ENCODE results near the gene ARL13B. TPM values are rescaled to one million over a fixed set of nuclear protein-coding genes. Genes with fewer than 3 reads are reported as not detected.

Gene ARL13B
- total RNA-seq, 1 experiment from 2014 or later = 9.3 TPM

GRCh38 chr3:93988283-93988682, 8.3 kb downstream of the ARL13B start:
- Mint-ChIP-seq H3K27ac (no peak overlapping the region), H3K4me1 (no peaks in the 10 kb centered on the region), H3K4me3 (no peak overlapping the region), H3K36me3 (no peaks in the 10 kb centered on the region), H3K27me3 (ENCODE audit: low read depth) (no peaks in the 10 kb centered on the region), H3K9me3 (no peaks in the 10 kb centered on the region)
- POLR2A ChIA-PET = no interaction called here
- DNase-seq (ENCODE audit: low spot score) = no peak
- CTCF ChIA-PET = interaction anchor here (0.7 kb wide), 1 partner anchor 13 kb away, joined by 3 read pairs; no protein-coding TSS in a partner anchor
- ATAC-seq = no peak
- TF ChIP-seq ZNF121 (CRISPR knock-in tag; IDR thresholded peaks at IDR 0.05) (no peak), TEAD4 (CRISPR knock-in tag; IDR thresholded peaks at IDR 0.05) (no peak), E2F1 (CRISPR knock-in tag; IDR thresholded peaks at IDR 0.05) (no peak), ZNF219 (CRISPR knock-in tag; IDR thresholded peaks at IDR 0.05; ENCODE audit: borderline replicate concordance) (no peak), NFATC4 (CRISPR knock-in tag; IDR thresholded peaks at IDR 0.05) (no peak), PRDM15 (CRISPR knock-in tag; IDR thresholded peaks at IDR 0.05) (no peak), ERG (CRISPR knock-in tag; IDR thresholded peaks at IDR 0.05) (no peak), CREM (CRISPR knock-in tag; IDR thresholded peaks at IDR 0.05) (no peak)

GRCh38 chr3:93988764-93989163, 8.8 kb downstream of the ARL13B start:
- no peak overlapping the region for H3K27ac Mint-ChIP-seq
- no peak for TF ChIP-seq FOXP1 (CRISPR knock-in tag; IDR thresholded peaks at IDR 0.05; ENCODE audit: borderline replicate concordance)
- TF ChIP-seq RORB (CRISPR knock-in tag; IDR thresholded peaks at IDR 0.05) = no peak
- TF ChIP-seq JAZF1 (CRISPR knock-in tag; IDR thresholded peaks at IDR 0.05) = no peak
- TF ChIP-seq GRHL2 (CRISPR knock-in tag; IDR thresholded peaks at IDR 0.05; ENCODE audit: insufficient replicate concordance, severe bottlenecking) = no peak
- no peak for TF ChIP-seq TEAD4 (CRISPR knock-in tag; IDR thresholded peaks at IDR 0.05)
- TF ChIP-seq NR2C2 (CRISPR knock-in tag; IDR thresholded peaks at IDR 0.05) = no peak
- no peak for TF ChIP-seq CREB1 (CRISPR knock-in tag; IDR thresholded peaks at IDR 0.05)
- no peak for TF ChIP-seq CDX4 (CRISPR knock-in tag; IDR thresholded peaks at IDR 0.05; ENCODE audit: borderline replicate concordance)
- TF ChIP-seq ZNF138 (CRISPR knock-in tag; conservative IDR thresholded peaks at IDR 0.05) = no peak
- TF ChIP-seq AR (CRISPR knock-in tag; IDR thresholded peaks at IDR 0.05) = no peak
- no peak for TF ChIP-seq ZNF512 (CRISPR knock-in tag; IDR thresholded peaks at IDR 0.05; ENCODE audit: borderline replicate concordance)
- TF ChIP-seq ESRRA (CRISPR knock-in tag; IDR thresholded peaks at IDR 0.05; ENCODE audit: borderline replicate concordance) = no peak
- TF ChIP-seq ZBTB43 (CRISPR knock-in tag; IDR thresholded peaks at IDR 0.05) = no peak
- CTCF ChIA-PET = interaction anchor here (0.7 to 1.0 kb wide), 2 partner anchors 9 to 13 kb away, joined by 3 read pairs; partner anchors contain the start of gene ARL13B
- no peaks in the 10 kb centered on the region; the same call in 1 of the 2 replicates for H3K4me1 Mint-ChIP-seq
- ATAC-seq = no peak
- POLR2A ChIA-PET = no interaction called here
- H3K27me3 Mint-ChIP-seq (ENCODE audit: low read depth) = no peaks in the 10 kb centered on the region
- H3K9me3 Mint-ChIP-seq = no peaks in the 10 kb centered on the region
- H3K4me3 Mint-ChIP-seq = no peak overlapping the region
- no peaks in the 10 kb centered on the region for H3K36me3 Mint-ChIP-seq
- DNase-seq (ENCODE audit: low spot score) = no peak

Measured in WTC11 (cell line).